ENCODE measurements around the gene CDC42SE2.

Gene CDC42SE2

GRCh38 chr5:131279204-131279603 is 15.4 kb downstream of the CDC42SE2 start:
- no peak for DNase-seq

- no peak for DNase-seq
Observed at GRCh38 chr5:131280417-131280816, 16.6 kb downstream of the CDC42SE2 start.

- no peak for DNase-seq
Observed at GRCh38 chr5:131281133-131281867, 17.4 kb downstream of the CDC42SE2 start.

GRCh38 chr5:131281868-131282234 is 18.0 kb downstream of the CDC42SE2 start:
- DNase-seq, result no peak

- no peak for DNase-seq
Observed at GRCh38 chr5:131282235-131282634, 18.4 kb downstream of the CDC42SE2 start.

GRCh38 chr5:131285703-131286399 is 22.0 kb downstream of the CDC42SE2 start:
- DNase-seq, result no peak

GRCh38 chr5:131286400-131286715 is 22.5 kb downstream of the CDC42SE2 start:
- no peak for DNase-seq

GRCh38 chr5:131288328-131288727 is 24.5 kb downstream of the CDC42SE2 start:
- DNase-seq, result no peak

- no peak for DNase-seq
Observed at GRCh38 chr5:131289738-131290137, 25.9 kb downstream of the CDC42SE2 start.

- DNase-seq, result no peak
Observed at GRCh38 chr5:131296213-131296672, 32.4 kb downstream of the CDC42SE2 start.

GRCh38 chr5:131297886-131298285 is 34.0 kb downstream of the CDC42SE2 start:
- DNase-seq, result no peak

- no peak for DNase-seq
Observed at GRCh38 chr5:131299465-131299864, 35.6 kb downstream of the CDC42SE2 start.

- DNase-seq, result no peak
Observed at GRCh38 chr5:131302506-131302905, 38.7 kb downstream of the CDC42SE2 start.

- no peak for DNase-seq
Observed at GRCh38 chr5:131303537-131303936, 39.7 kb downstream of the CDC42SE2 start.

GRCh38 chr5:131304414-131304813 is 40.6 kb downstream of the CDC42SE2 start:
- DNase-seq, result no peak

GRCh38 chr5:131305138-131305689 is 41.4 kb downstream of the CDC42SE2 start:
- DNase-seq, result no peak

GRCh38 chr5:131305906-131306305 is 42.1 kb downstream of the CDC42SE2 start:
- no peak for DNase-seq

- peak; percentile 54 for DNase-seq
Observed at GRCh38 chr5:131312235-131312772, 48.5 kb downstream of the CDC42SE2 start.

GRCh38 chr5:131316026-131316425 is 52.2 kb downstream of the CDC42SE2 start:
- DNase-seq, result no peak

GRCh38 chr5:131316822-131317221 is 53.0 kb downstream of the CDC42SE2 start:
- no peak for DNase-seq

- DNase-seq, result no peak
Observed at GRCh38 chr5:131318455-131318854, 54.6 kb downstream of the CDC42SE2 start.

- no peak for DNase-seq
Observed at GRCh38 chr5:131321066-131321465, 57.2 kb downstream of the CDC42SE2 start.

- DNase-seq, result peak; percentile 76
Observed at GRCh38 chr5:131322926-131323325, 59.1 kb downstream of the CDC42SE2 start.

GRCh38 chr5:131323378-131323777 is 59.5 kb downstream of the CDC42SE2 start:
- DNase-seq, result no peak

Measured in islet precursor cell (in vitro differentiated cells).